Stomach (tissue), 9 donors: ENCODE results near the gene CBX1. TPM values are rescaled to one million over a fixed set of nuclear protein-coding genes. Genes with fewer than 3 reads are reported as not detected.

Experiments
- DNase-seq, 2 donors: peaks; one replicate each; pipeline versions ENCODE4 v3.0.0 to v3.0.0-alpha.2; 2013 to 2019
- H3K27ac ChIP-seq, 5 donors: fragments of 200-600 bp in 4 of 5; sonication (generic) in 4 of 5; one replicate each; pipeline ENCODE4 v1.5.1; 2013 to 2019; ENCODE audit warnings: mild to moderate bottlenecking in 1 of 5, moderate library complexity in 1 of 5
- H3K27me3 ChIP-seq, 3 donors: fragments of 200-600 bp; sonication (generic); one replicate each; pipeline ENCODE4 v1.5.1; 2017 to 2019; ENCODE audit warnings: mixed run types in 1 of 3
- H3K36me3 ChIP-seq, 4 donors: fragments of 200-600 bp; sonication (generic); 1 replicate in 3 of 4; 2 replicates in 1 of 4; pipeline ENCODE4 v1.5.1; 2016 to 2019
- H3K4me1 ChIP-seq, 4 donors: fragments of 200-600 bp; sonication (generic); one replicate each; pipeline ENCODE4 v1.5.1; 2016 to 2019
- H3K4me3 ChIP-seq, 4 donors: fragments of 200-600 bp; sonication (generic) in 3 of 4; one replicate each; pipeline ENCODE4 v1.5.1; 2016 to 2019; ENCODE audit warnings: mild to moderate bottlenecking in 1 of 4
- H3K9me3 ChIP-seq, 4 donors: fragments of 200-600 bp; sonication (generic); one replicate each; pipeline ENCODE4 v1.5.1; 2016 to 2019
- CTCF ChIP-seq, 7 experiments: fragments of 450-650 bp in 4 of 7; fragments of 200-600 bp in 3 of 7; sonication (generic) in 3 of 7; IDR thresholded peaks; one replicate each; pipeline ENCODE4 v1.5.1; 2016 to 2019; ENCODE audit warnings: antibody characterized with exemption in 7 of 7, control low read depth in 2 of 7, mild to moderate bottlenecking in 1 of 7
- EP300 ChIP-seq: sonication (generic); formaldehyde crosslinking; IDR thresholded peaks from one replicate; pipeline ENCODE4 v1.6.1; 2017; ENCODE audit warnings: antibody characterized with exemption
- POLR2A ChIP-seq, 4 donors: fragments of 450-650 bp; IDR thresholded peaks; one replicate each; pipeline ENCODE4 v1.6.1; 2016; ENCODE audit warnings: antibody characterized with exemption in 4 of 4, control low read depth in 2 of 4, mild to moderate bottlenecking in 1 of 4, moderate library complexity in 1 of 4
- POLR2AphosphoS5 ChIP-seq, 3 donors: sonication (generic); formaldehyde crosslinking; IDR thresholded peaks; one replicate each; pipeline ENCODE4 v1.6.1; 2016; ENCODE audit warnings: antibody characterized with exemption in 3 of 3
- WGBS, 5 donors: extraction: QIAGEN DNeasy Blood & Tissue Kit in 3 of 5; methylation state at CpG; one replicate each; pipeline versions ENCODE4 v1.1.5 to v1.1.7; 2013 to 2018; 5-methylcytosine and 5-hydroxymethylcytosine counted together
- intact Hi-C: fragments of 100-400 bp; cut with DNase I; formaldehyde crosslinking; loops from one replicate; pipeline ENCODE4 v1.15.1; 2023; ENCODE audit warnings: low total_unique reads
- polyA plus RNA-seq, 3 donors: library from polyadenylated mRNA; stranded (reverse); fragments of 200-250 nt; gene quantifications; one replicate each; pipeline ENCODE4 v1.2.3, GENCODE V29; 2013
- total RNA-seq, 5 donors: library from RNA; depleted of rRNA; stranded (reverse); fragments of >200 nt; gene quantifications; one replicate each; pipeline versions ENCODE4 v1.1.0 to v1.2.3, GENCODE V29; 2014 to 2016
- donor health status: healthy with polysubstance abuse.
- donor health status: Bipolar disorder and iron deficiency.
- donor health status: healthy.

CBX1 gene
- total and polyA plus RNA-seq, 8 donors = 12.8 to 65.6 (median 27.2) TPM

- intact Hi-C loops = no loop called here
- Histone ChIP-seq H3K27ac (peak overlapping the region in 3 of 5 donors; percentile 38 to 93 (median 89)), H3K27me3 (no peaks in the 10 kb centered on the region), H3K4me1 (peaks cover 5 to 48% (median 34%) of the 10 kb centered on the region in 4 donors), H3K36me3 (no peaks in the 10 kb centered on the region), H3K4me3 (peak overlapping the region in 2 of 4 donors; percentile 81 to 85), H3K9me3 (no peaks in the 10 kb centered on the region)
- WGBS, 5 donors = 78 to 89% (median 82%) methylated on average over 19 of the region's 19 CpGs
- TF ChIP-seq CTCF (IDR thresholded peaks at IDR 0.05) = no peak
- TF ChIP-seq EP300 = no peak
- TF ChIP-seq POLR2AphosphoS5 (IDR thresholded peaks at IDR 0.05) = no peak
- TF ChIP-seq POLR2A (IDR thresholded peaks at IDR 0.05) = no peak
- DNase-seq = no peak
These were observed 919 bp upstream of the CBX1 start for GRCh38 chr17:48102043-48102750.

- TF ChIP-seq POLR2AphosphoS5 (IDR thresholded peaks at IDR 0.05) = no peak
- TF ChIP-seq EP300 = no peak
- TF ChIP-seq POLR2A (IDR thresholded peaks at IDR 0.05) = no peak
- no peak for TF ChIP-seq CTCF (IDR thresholded peaks at IDR 0.05)
- Histone ChIP-seq H3K27ac (peak overlapping the region; percentile 84 to 93 (median 89)), H3K9me3 (no peaks in the 10 kb centered on the region), H3K4me3 (peak overlapping the region; percentile 81 to 95 (median 90)), H3K36me3 (peaks cover 0 to under 1% (median under 1%) of the 10 kb centered on the region in 4 donors), H3K4me1 (peaks cover 5 to 47% (median 29%) of the 10 kb centered on the region in 4 donors), H3K27me3 (no peaks in the 10 kb centered on the region)
- intact Hi-C loops = no loop called here
- 0 to 3% (median 2%) methylated on average over 16 to 23 of the region's 23 CpGs for WGBS, 5 donors
- peak; percentile 46 to 81 for DNase-seq
These were observed 677 bp downstream of the CBX1 start for GRCh38 chr17:48100591-48101011.

- Histone ChIP-seq H3K36me3 (peaks cover 0 to 5% (median 4%) of the 10 kb centered on the region in 4 donors), H3K4me3 (peak overlapping the region; percentile 81 to 95 (median 90)), H3K4me1 (peaks cover 5 to 49% (median 31%) of the 10 kb centered on the region in 4 donors), H3K9me3 (no peaks in the 10 kb centered on the region), H3K27ac (peak overlapping the region in 4 of 5 donors; percentile 84 to 93 (median 90)), H3K27me3 (no peaks in the 10 kb centered on the region)
- TF ChIP-seq CTCF (IDR thresholded peaks at IDR 0.05) (no peak), POLR2A (IDR thresholded peaks at IDR 0.05) (no peak), POLR2AphosphoS5 (IDR thresholded peaks at IDR 0.05) (no peak), EP300 (no peak)
- intact Hi-C loops = no loop called here
- 26 to 40% (median 33%) methylated on average over 10 of the region's 10 CpGs for WGBS, 5 donors
- peak in 1 of 2 donors; percentile 21 for DNase-seq
These were observed 1.1 kb downstream of the CBX1 start for GRCh38 chr17:48100160-48100559.

GRCh38 chr17:48095611-48096010 is 5.7 kb downstream of the CBX1 start:
- Histone ChIP-seq H3K4me3 (no peak overlapping the region), H3K4me1 (peaks cover 5 to 49% (median 23%) of the 10 kb centered on the region in 4 donors), H3K36me3 (peaks cover 0 to 24% (median 18%) of the 10 kb centered on the region in 4 donors), H3K9me3 (no peaks in the 10 kb centered on the region), H3K27ac (no peak overlapping the region), H3K27me3 (no peaks in the 10 kb centered on the region)
- 75 to 92% (median 85%) methylated on average over 2 to 4 of the region's 4 CpGs for WGBS, 5 donors
- DNase-seq = no peak
- no peak for TF ChIP-seq EP300
- no peak for TF ChIP-seq POLR2A (IDR thresholded peaks at IDR 0.05)
- TF ChIP-seq CTCF (IDR thresholded peaks at IDR 0.05) = no peak
- no peak for TF ChIP-seq POLR2AphosphoS5 (IDR thresholded peaks at IDR 0.05)
- intact Hi-C loops = no loop called here
